OCI-LY7 (cell line): ENCODE results near the gene SLC35E2B. TPM values are rescaled to one million over a fixed set of nuclear protein-coding genes. Genes with fewer than 3 reads are reported as not detected.
"Not testable (repeated sequence)": the region's sequence is repeated elsewhere in the genome, so short reads cannot be mapped to it uniquely, and the experiment has no call there.

Experiments
- BruUV-seq: library from RNA; stranded (reverse); fragments of 400-500 nt; replicated peaks from 2 replicates; lab custom pipeline; 2021; lab: Mats Ljungman, UMichigan
- CTCF ChIA-PET: fragments of 300-600 bp; sonication (Branson Sonifier 250); formaldehyde crosslinking; loops from one replicate; lab custom pipeline; 2022; ENCODE audit warnings: antibody characterized with exemption; ENCODE audit not compliant: unreplicated experiment; lab: Charles Lee
- POLR2A ChIA-PET: fragments of 300-600 bp; sonication (Branson Sonifier 250); formaldehyde crosslinking; loops from one replicate; lab custom pipeline; 2022; ENCODE audit warnings: antibody characterized with exemption; lab: Charles Lee
- DNase-seq: peaks from one replicate; pipeline ENCODE4 v3.0.0-alpha.2; 2015; ENCODE audit warnings: low spot score
- H2AFZ ChIP-seq: fragments of 200-600 bp; sonication (generic), shearing (Covaris generic); 2 replicates; pipeline ENCODE4 v1.6.1; 2014; ENCODE audit warnings: mild to moderate bottlenecking, antibody characterized with exemption, low read length, moderate library complexity
- H3K27ac ChIP-seq: fragments of 200-600 bp; sonication (generic); 2 replicates; pipeline ENCODE4 v1.5.1; 2014; ENCODE audit warnings: mixed run types, low read depth, mild to moderate bottlenecking, moderate library complexity, low read length, inconsistent platforms; ENCODE audit not compliant: poor library complexity, severe bottlenecking
- H3K36me3 ChIP-seq: fragments of 200-600 bp; sonication (generic); 2 replicates; pipeline ENCODE4 v1.6.1; 2014; ENCODE audit warnings: mild to moderate bottlenecking, antibody characterized with exemption, low read length, moderate library complexity, mixed read lengths; ENCODE audit not compliant: insufficient read depth
- H3K4me1 ChIP-seq: fragments of 200-600 bp; sonication (generic); 2 replicates; pipeline ENCODE4 v1.5.1; 2014; ENCODE audit warnings: mild to moderate bottlenecking, low read length; ENCODE audit not compliant: insufficient read depth, poor library complexity, severe bottlenecking
- H3K4me2 ChIP-seq: fragments of 200-600 bp; sonication (generic); 2 replicates; pipeline ENCODE4 v1.6.1; 2014; ENCODE audit warnings: mild to moderate bottlenecking, low read length
- H3K4me3 ChIP-seq: fragments of 200-600 bp; sonication (generic); 2 replicates; pipeline ENCODE4 v1.5.1; 2014; ENCODE audit warnings: mild to moderate bottlenecking, low read depth, low read length; ENCODE audit not compliant: poor library complexity, severe bottlenecking
- H3K79me2 ChIP-seq: fragments of 200-600 bp; sonication (generic); 2 replicates; pipeline ENCODE4 v1.6.1; 2016; ENCODE audit warnings: low read depth, mild to moderate bottlenecking, low read length, moderate library complexity, mixed read lengths; ENCODE audit not compliant: insufficient read depth
- H3K9me2 ChIP-seq: fragments of 200-600 bp; sonication (generic); 2 replicates; pipeline ENCODE4 v1.6.1; 2016; ENCODE audit warnings: mild to moderate bottlenecking, low read length, mixed read lengths; ENCODE audit not compliant: insufficient read depth
- H3K9me3 ChIP-seq: fragments of 200-600 bp; sonication (generic); 2 replicates; pipeline ENCODE4 v1.6.1; 2014; ENCODE audit warnings: mild to moderate bottlenecking, mixed run types, low read length, mixed read lengths
- H4K20me1 ChIP-seq: fragments of 200-600 bp; sonication (generic); 2 replicates; pipeline ENCODE4 v1.6.1; 2014; ENCODE audit warnings: mild to moderate bottlenecking, antibody characterized with exemption, low read length, moderate library complexity, mixed read lengths; ENCODE audit not compliant: insufficient read depth
- CTCF ChIP-seq: fragments of 200-600 bp; sonication (generic); conservative IDR thresholded peaks from 2 replicates; pipeline ENCODE4 v1.5.1; 2014; ENCODE audit warnings: mild to moderate bottlenecking, antibody characterized with exemption, low read length, moderate library complexity, mixed read lengths
- EZH2phosphoT487 ChIP-seq: fragments of 200-600 bp; sonication (generic); IDR thresholded peaks from 2 replicates; pipeline ENCODE4 v1.6.1; 2018; ENCODE audit warnings: low read depth, borderline replicate concordance, mild to moderate bottlenecking, mixed run types, antibody characterized with exemption, low read length, moderate library complexity, mixed read lengths
- intact Hi-C: fragments of 100-400 bp; cut with micrococcal nuclease; formaldehyde crosslinking; loops from one replicate; pipeline ENCODE4 v1.10.0; 2022; ENCODE audit not compliant: unreplicated experiment
- total RNA-seq, 2 experiments: library from RNA; depleted of rRNA in 1 of 2; stranded (reverse); fragments of >200 nt in 1 of 2; shearing (Covaris generic) in 1 of 2; gene quantifications; 2 replicates each; pipeline ENCODE4 v1.2.3, GENCODE V29; 2014 to 2022

The SLC35E2B gene
- total RNA-seq, 2 experiments from 2014 or later = 26.6 to 58.9 TPM

GRCh38 chr1:1674806-1675205 lies 17.8 kb downstream of the SLC35E2B start:
- Histone ChIP-seq H3K4me1 (peaks cover 35% of the 10 kb centered on the region), H3K36me3 (peaks cover 23% of the 10 kb centered on the region; the same call in 1 of the 2 replicates), H3K4me2 (peak overlapping the region; percentile 55), H3K27ac (peak overlapping the region; percentile 40)
- DNase-seq = peak; percentile 9
- BruUV-seq, H3K9me3 ChIP-seq, H4K20me1 ChIP-seq, CTCF ChIA-PET, POLR2A ChIA-PET, H3K4me3 ChIP-seq, H3K9me2 ChIP-seq, H3K79me2 ChIP-seq, intact Hi-C loops, H2AFZ ChIP-seq: not testable (repeated sequence)

- H3K27ac ChIP-seq = no peak overlapping the region
- H3K79me2 ChIP-seq = no peaks in the 10 kb centered on the region
- ChIA-PET POLR2A (no interaction called here), CTCF (no interaction called here)
- H4K20me1 ChIP-seq = no peaks in the 10 kb centered on the region
- no peak overlapping the region for H2AFZ ChIP-seq
- no peak overlapping the region for H3K4me3 ChIP-seq
- no peak overlapping the region for H3K4me2 ChIP-seq
- DNase-seq = no peak
- H3K4me1 ChIP-seq = peaks cover 16% of the 10 kb centered on the region
- BruUV-seq = no TSS peak
- TF ChIP-seq CTCF (no peak), EZH2phosphoT487 (no peak)
- intact Hi-C loops = no loop called here
- H3K9me3 ChIP-seq = no peaks in the 10 kb centered on the region
- H3K9me2 ChIP-seq = no peaks in the 10 kb centered on the region
- peaks cover 33% of the 10 kb centered on the region; the same call in 1 of the 2 replicates for H3K36me3 ChIP-seq
Measured at GRCh38 chr1:1672181-1672965, 20.2 kb downstream of the SLC35E2B start.

- H3K4me1 ChIP-seq = peaks cover 13% of the 10 kb centered on the region
- TF ChIP-seq EZH2phosphoT487 = no peak
- TF ChIP-seq CTCF = no peak
- no peak overlapping the region for H3K27ac ChIP-seq
- no peak overlapping the region for H2AFZ ChIP-seq
- no peak for DNase-seq
- peaks cover 35% of the 10 kb centered on the region; the same call in 1 of the 2 replicates for H3K36me3 ChIP-seq
- no peaks in the 10 kb centered on the region for H3K79me2 ChIP-seq
- no TSS peak for BruUV-seq
- H3K9me3 ChIP-seq = no peaks in the 10 kb centered on the region
- no peak overlapping the region for H3K4me2 ChIP-seq
- POLR2A ChIA-PET = no interaction called here
- H3K4me3 ChIP-seq = no peak overlapping the region
- H4K20me1 ChIP-seq = no peaks in the 10 kb centered on the region
- intact Hi-C loops = no loop called here
- H3K9me2 ChIP-seq = no peaks in the 10 kb centered on the region
- CTCF ChIA-PET = no interaction called here
Measured at GRCh38 chr1:1671365-1672119, 21.1 kb downstream of the SLC35E2B start.
